ENCODE data around the gene KNTC1.

Gene KNTC1

GRCh38 chr12:122656298-122656697, 129.2 kb downstream of the KNTC1 start:
- DNase-seq = no peak

- DNase-seq = no peak
Observed at GRCh38 chr12:122659579-122659978, 132.5 kb downstream of the KNTC1 start.

- DNase-seq = no peak
Observed at GRCh38 chr12:122661246-122661645, 134.2 kb downstream of the KNTC1 start.

GRCh38 chr12:122661938-122662337, 134.9 kb downstream of the KNTC1 start:
- DNase-seq = no peak

- no peak for DNase-seq
Observed at GRCh38 chr12:122665349-122665748, 138.3 kb downstream of the KNTC1 start.

- no peak for DNase-seq
Observed at GRCh38 chr12:122665759-122666158, 138.7 kb downstream of the KNTC1 start.

- no peak for DNase-seq
Observed at GRCh38 chr12:122668268-122668667, 141.2 kb downstream of the KNTC1 start.

GRCh38 chr12:122669397-122670070, 142.5 kb downstream of the KNTC1 start:
- DNase-seq = no peak

- DNase-seq = no peak
Observed at GRCh38 chr12:122672515-122672914, 145.5 kb downstream of the KNTC1 start.

Measured in NCI-H1092 treated with DMSO at 0.1 percent for 48 hours (cell line).